Measurements from ENCODE around the gene TUB.

Gene TUB

GRCh38 chr11:8092587-8093424 lies 11.8 kb downstream of the TUB start:
- peak; percentile 71 for DNase-seq (ENCODE audit: low read depth)

- no peak for DNase-seq (ENCODE audit: low read depth)
Measured at GRCh38 chr11:8093931-8094575, 13.0 kb downstream of the TUB start.

- DNase-seq (ENCODE audit: low read depth) = no peak
Measured at GRCh38 chr11:8094656-8095055, 13.6 kb downstream of the TUB start.

- no peak for DNase-seq (ENCODE audit: low read depth)
Measured at GRCh38 chr11:8095371-8095770, 14.4 kb downstream of the TUB start.

- no peak for DNase-seq (ENCODE audit: low read depth)
Measured at GRCh38 chr11:8095806-8096522, 15.0 kb downstream of the TUB start.

- DNase-seq (ENCODE audit: low read depth) = no peak
Measured at GRCh38 chr11:8096575-8096974, 15.6 kb downstream of the TUB start.

- DNase-seq (ENCODE audit: low read depth) = no peak
Measured at GRCh38 chr11:8097062-8097461, 16.1 kb downstream of the TUB start.

- DNase-seq (ENCODE audit: low read depth) = no peak
Measured at GRCh38 chr11:8097468-8097867, 16.5 kb downstream of the TUB start.

GRCh38 chr11:8097926-8098325 lies 16.9 kb downstream of the TUB start:
- no peak for DNase-seq (ENCODE audit: low read depth)

GRCh38 chr11:8098361-8098760 lies 17.4 kb downstream of the TUB start:
- peak; percentile 48 for DNase-seq (ENCODE audit: low read depth)

- DNase-seq (ENCODE audit: low read depth) = no peak
Measured at GRCh38 chr11:8098879-8099278, 17.9 kb downstream of the TUB start.

- peak; percentile 82 for DNase-seq (ENCODE audit: low read depth)
Measured at GRCh38 chr11:8099291-8099899, 18.4 kb downstream of the TUB start.

- DNase-seq (ENCODE audit: low read depth) = no peak
Measured at GRCh38 chr11:8100158-8100557, 19.1 kb downstream of the TUB start.

- no peak for DNase-seq (ENCODE audit: low read depth)
Measured at GRCh38 chr11:8100605-8101004, 19.6 kb downstream of the TUB start.

- DNase-seq (ENCODE audit: low read depth) = no peak
Measured at GRCh38 chr11:8101421-8101820, 20.4 kb downstream of the TUB start.

- no peak for DNase-seq (ENCODE audit: low read depth)
Measured at GRCh38 chr11:8102296-8102915, 21.4 kb downstream of the TUB start.

GRCh38 chr11:8102965-8103364 lies 22.0 kb downstream of the TUB start:
- no peak for DNase-seq (ENCODE audit: low read depth)

GRCh38 chr11:8103909-8104308 lies 22.9 kb downstream of the TUB start:
- no peak for DNase-seq (ENCODE audit: low read depth)

- DNase-seq (ENCODE audit: low read depth) = no peak
Measured at GRCh38 chr11:8105133-8105532, 24.1 kb downstream of the TUB start.

- no peak for DNase-seq (ENCODE audit: low read depth)
Measured at GRCh38 chr11:8105666-8106065, 24.7 kb downstream of the TUB start.

GRCh38 chr11:8106679-8107078 lies 25.7 kb downstream of the TUB start:
- DNase-seq (ENCODE audit: low read depth) = no peak

- no peak for DNase-seq (ENCODE audit: low read depth)
Measured at GRCh38 chr11:8107642-8108041, 26.6 kb downstream of the TUB start.
